GM11168 (cell line): ENCODE measurements around the gene DLK2.
"Not testable (repeated sequence)": the region's sequence is repeated elsewhere in the genome, so short reads cannot be mapped to it uniquely, and the experiment has no call there.

ENCODE experiments used
- in situ Hi-C: fragments of 300-500 bp; cut with MboI; formaldehyde crosslinking; loops from one replicate; pipeline ENCODE4 v1.12.0; 2022; ENCODE audit warnings: low sequenced_read_pairs; ENCODE audit not compliant: unreplicated experiment

DLK2 gene

DNA sequence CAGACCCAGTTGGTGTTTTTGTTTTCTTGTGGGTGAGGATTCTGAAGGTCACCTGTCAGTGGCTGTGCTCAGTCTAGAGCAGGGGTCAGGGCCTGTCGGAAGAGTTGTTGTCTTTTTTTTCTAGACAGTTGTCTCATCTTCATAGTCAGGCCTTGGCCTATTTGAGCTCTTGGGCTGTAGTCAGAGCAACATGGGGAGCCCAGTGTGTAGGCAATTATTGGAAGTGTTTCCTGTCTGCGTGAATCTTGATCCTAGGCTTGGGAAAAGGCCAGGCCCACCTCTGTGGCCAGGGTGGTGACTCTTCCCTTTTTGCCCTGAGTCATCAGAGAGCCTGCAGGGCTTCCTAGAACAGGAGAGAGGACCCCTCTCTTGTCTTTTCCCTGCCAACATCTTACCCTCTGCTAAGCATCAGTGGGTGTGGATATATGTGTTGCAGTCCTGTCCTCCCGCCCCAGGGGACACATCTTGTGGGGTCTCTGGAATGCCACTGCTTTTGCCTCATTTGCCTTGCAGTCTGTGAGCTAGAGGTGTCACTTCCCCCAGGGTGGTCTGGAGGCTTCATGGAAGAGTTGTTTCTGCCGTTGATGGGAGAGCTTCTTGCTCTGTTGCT is 33.4 kb upstream of the DLK2 start:
- in situ Hi-C loops = no loop called here

DNA sequence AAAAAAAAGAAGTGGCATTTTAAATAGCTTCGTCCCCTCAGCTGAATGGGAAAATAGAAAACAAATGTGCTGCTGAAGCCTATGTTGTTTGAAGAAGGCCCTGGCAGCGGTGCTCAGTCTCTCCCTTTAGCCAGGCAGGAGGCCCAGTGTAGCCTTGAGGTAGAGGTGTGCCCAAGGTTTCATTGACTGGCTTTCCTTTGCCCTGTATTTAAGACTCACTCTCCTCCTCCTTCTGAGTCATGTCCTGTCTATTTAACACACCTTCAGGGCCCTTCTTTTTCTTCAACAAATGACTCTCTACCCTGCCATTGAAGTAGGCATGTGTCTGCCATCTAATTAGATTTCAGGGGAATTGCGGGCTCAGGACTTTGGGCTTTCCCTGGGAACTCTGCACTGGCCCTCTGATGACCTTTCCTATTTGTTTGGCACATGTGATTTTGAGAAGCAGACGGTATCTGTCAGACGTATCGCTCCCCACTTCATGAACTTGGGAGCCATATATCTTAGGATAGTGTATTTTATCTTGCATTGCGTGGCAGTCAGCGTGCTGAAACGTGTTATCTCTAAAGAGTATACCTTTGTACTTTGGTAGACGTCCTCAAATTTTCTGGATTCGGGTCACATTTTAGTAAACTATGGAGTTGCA is 26.4 kb upstream of the DLK2 start:
- in situ Hi-C loops = no loop called here

DNA sequence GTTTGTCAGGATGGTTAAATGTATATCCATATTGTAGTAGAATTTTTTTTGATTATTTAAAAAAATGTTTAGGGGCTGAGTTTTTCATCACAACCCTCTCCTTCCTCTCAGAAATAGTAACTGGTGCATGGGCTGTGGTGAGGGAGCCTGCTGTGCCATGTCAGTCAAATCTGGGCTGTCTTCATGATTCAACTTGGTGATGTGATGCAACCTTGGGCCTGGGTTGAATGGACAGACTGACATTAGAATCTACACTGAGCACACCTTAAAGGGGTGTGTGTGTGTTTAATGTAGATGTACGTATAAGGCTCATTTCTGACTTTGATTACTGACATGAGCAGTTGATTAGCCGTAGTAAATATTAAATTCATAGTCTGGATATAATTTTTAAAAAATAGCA is 25.7 kb upstream of the DLK2 start:
- in situ Hi-C loops = no loop called here

DNA sequence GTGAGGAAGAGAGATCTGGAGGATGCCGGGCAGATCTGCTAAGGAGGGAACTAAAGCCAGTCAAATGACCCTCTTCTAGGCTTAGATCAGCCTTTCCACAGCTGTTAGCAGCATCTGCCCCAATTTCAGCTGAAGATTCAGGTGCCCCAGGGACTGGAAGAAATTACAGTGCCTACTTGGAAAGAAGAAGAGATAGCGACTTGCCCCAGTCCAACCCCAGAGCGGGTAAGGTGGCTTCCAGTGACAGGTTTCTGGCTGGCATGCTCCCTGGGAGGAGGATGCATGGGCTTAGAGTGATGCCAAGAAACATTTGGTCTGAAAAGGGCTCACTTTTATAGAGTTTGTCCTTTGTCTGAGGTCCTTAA is 22.6 kb upstream of the DLK2 start:
- in situ Hi-C loops = no loop called here

DNA sequence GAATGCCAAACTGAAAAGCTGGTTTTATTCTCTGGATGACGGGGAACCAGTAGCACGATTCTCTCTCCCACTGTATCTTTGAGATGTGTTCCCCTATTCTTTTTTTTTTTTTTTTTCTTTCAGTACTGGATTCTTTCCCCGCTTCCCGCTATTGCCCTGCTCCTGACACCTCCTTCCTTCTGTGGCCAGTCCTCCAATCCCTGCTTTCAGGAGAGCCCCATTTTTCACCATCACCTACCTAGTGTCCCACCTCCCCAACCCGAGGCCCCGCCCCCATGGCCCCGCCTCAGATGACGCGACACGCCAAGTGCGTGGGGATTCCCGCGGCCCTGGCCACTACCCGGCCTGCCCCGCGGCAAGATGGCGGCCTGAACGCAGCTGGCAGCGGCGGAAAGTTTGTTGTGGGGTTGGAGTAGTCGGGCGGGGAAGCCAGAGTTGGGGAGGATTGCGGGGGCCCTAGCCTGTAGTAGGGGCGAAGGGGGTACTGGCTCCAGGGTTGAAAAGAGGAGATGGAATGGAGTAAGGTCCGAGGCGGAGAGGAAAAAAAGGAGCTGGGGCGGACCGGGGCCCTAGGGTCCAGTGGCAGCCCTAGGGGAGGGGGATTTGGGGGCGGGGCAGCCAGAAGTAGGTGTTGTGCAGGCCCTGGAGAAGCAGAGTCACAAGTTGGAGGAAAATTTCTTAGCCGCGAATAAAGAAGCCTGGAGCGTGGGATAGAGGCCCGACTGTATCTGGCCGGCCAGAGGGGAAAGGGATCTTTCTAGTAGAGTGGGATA is 22.1 kb upstream of the DLK2 start, which contains the start of gene TJAP1:
Gene TJAP1, plus strand, starts transcription at position 336 of the 773 bp plus-strand sequence. CDS start 21,432 bp downstream, outside the sequence.
- in situ Hi-C loops = no loop called here

DNA sequence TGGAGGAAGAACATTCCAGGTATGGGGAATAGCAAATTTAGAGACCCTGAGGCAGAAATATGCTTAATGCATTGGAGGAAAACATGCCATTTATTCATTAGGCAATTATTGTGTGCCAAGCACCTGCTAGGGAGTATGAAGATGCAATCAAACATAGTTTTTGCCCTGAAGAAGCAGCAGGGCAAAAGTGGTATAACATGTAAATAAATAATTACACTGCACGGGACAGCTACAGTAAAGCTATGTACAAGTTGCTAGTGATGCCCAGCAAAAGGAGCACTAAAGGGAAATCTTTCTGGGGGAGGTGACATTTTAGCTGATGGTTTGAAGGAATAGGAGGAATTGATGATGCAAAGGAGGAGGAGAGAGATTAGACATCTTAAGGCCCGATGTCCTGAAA is 21.4 kb upstream of the DLK2 start:
- in situ Hi-C loops = no loop called here

DNA sequence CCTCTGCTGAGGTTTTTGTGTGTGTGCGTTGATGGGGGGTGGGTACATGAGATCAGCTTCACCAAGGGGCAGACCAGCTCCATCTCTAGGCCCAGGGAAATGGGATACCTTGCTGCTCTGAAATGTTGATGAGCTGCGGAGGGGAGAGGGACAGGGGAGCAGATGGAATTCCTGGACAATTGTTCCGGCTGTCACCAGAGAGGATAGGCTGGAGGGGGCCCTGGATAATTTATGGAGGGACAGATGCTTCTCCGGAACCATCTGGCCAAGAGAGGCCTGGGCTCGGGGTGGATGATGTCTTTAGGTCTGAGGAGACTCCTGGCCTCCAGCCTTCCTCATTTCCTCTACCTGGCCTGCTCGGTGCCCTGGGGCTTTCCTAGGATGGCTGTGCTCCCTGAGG is 20.2 kb upstream of the DLK2 start:
- in situ Hi-C loops = no loop called here

DNA sequence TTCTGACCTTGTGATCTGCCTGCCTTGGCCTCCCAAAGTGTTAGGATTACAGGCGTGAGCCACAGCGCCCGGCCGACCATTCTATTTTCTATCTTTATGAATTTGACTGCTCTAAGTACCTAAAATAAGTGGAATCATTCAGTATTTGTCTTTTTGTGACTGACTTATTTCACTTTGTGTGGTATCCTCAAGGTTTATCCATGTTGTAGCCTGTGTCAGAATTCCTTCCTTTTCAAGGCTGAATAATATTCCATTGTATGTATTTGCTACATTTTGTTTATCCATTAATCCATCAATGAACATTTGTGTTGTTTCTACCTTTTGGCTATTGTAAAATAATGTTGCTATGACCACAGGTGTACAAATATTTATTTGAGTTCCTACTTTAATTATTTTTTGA is 17.2 kb upstream of the DLK2 start:
- in situ Hi-C loops = no loop called here

DNA sequence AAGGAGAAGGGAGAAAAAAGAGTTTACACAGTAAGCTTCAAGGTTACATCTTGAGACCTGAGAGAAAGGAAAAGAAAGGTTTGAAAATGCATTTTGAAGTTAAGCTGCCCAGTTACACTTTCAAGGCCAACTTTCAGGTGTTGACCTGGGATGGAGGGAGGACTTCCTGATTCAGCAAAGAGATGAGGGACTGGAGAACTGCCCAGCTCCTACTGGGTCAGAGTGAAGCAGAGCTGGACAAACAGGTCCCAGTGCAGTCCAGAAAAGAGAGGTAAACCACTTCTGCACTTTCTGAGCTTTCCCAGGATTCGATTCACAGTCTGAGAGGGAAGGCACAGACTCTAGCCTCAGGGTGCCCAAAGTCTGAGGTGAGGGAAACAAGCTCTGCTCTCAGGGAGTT is 16.1 kb upstream of the DLK2 start:
- in situ Hi-C loops = no loop called here

DNA sequence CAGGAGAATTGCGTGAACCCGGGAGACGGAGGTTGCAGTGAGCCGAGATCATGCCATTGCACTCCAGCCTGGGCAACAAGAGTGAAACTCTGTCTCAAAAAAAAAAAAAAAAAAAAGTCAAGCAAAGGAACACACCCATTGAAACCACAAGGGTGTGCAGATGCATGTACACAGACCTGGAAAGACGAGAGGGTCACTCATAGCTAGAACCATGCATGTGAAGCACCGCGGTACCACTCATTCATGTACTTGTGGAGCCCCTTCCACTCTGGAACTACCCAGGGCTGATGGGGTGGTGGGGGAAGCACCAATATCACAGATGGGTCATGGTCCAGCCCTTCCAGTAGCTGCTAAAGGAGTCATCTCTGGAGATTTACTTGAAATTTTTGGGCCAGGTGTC is 14.6 kb upstream of the DLK2 start:
- in situ Hi-C loops = no loop called here

DNA sequence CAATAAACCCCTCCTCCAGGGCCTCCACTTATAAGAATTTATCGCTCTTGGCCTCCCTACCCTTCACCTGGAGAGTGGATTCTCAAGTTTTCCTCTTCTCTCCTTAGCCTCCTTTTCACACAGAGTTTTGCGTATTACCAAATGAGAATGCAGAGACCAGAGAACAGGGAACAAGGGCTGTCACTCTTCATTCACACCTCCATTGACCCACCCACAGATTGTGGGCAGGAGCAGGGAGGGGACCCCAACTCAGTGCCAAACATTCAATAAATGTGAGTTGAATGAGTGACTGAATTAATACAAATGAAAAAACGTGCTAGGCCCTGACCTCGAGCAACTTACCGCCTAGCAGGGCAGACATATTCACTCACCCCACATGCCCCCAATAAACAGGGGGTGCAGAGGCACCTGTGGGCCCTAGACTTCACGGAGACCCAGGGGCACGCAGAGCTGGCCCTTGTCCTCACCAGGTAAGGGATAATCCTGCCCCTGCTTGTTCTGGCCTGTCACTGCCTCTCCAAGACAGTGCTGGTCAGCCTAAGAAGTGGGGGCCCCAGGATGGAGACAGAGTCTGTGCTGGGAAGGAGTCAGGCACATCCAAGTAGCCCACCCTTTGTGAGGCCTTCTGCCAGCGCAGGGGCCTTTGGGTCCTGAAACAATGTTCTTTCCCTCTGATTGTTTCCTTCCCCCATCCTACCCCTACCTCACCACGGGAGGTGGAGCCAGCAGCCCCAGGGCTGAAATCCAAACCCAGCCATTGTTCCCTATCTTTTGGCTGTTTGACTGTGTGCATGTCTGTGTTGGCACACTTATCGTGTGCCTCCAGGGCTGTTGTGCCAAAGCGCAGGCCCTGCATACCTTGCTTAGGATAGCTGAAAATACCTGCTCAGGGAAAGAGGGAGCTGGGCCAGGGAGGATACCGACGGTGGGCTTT is 13.7 kb upstream of the DLK2 start:
- in situ Hi-C loops = no loop called here

DNA sequence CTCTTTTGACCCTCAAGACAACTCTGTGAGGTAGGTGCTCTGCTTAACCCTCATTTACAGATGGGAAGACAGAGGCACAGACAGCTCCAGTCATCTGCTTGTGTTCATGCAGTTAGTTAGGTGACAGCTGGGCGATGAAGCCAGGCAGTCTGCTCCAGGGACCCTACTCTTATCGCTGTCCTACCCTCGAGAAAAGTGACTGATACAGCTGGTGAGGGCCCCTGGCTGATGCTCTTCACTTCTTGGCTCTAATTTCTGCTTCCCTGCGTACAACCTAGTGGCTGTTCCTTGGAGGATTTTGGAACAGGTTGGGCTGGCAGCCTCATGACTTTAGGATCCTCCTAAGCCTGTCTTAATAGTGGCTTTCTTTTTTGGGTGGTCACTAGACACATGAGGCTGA is 12.9 kb upstream of the DLK2 start:
- in situ Hi-C loops = no loop called here

DNA sequence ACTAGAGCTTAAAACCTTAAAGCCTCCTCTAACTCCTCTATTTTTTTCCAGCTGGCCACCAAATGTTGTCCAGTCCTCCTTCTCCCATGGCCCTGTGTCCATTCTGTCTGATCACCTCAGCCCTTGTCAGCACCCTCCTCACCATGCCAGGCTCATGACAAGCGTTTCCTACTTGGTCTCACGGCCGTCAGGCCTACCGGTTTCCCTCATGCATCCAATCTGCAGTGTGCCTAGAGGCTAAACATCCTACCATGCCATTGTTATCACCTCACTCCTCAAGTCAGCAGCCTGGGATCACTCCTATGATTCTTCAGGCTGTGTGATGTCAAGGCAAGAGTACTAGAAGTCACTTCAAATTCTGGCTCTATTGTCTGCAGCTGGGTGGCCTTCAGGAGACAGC is 12.4 kb upstream of the DLK2 start:
- in situ Hi-C loops = no loop called here

DNA sequence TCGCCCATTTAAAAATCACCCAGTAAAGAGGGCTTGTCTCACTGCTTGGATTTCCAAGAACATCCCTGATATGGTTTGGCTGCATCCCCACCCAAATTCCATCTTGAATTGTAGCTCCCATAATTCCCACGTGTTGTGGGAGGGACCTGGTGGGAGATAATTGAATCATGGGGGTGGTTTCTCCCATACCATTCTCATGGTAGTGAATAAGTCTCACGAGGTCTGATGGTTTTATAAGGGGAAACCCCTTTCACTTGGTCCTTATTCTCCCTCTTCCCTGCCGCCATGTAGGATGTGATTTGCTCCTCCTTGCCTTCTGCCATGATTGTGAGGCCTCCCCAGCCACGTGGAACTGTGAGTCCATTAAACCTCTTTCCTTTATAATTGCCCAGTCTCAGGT is 11.9 kb upstream of the DLK2 start:
- in situ Hi-C loops = not testable (repeated sequence)

DNA sequence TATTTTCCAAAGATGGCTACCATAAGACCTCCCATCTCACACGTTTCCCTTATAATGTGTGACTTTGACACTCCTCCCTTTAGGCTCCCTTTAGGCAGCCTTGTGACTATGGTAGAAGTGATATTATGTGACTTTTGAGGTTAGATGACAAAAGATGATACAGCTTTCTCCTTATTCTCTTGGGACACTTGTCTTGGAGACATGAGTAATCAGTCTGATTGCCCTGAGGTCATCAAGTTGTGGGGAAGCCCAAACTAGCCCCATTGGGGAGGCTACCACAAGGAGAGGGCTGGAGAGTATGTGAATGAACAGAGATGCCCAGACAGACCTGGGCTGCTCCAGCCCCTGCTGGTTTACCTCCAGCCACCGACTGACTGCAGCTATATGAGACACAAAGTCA is 10.6 kb upstream of the DLK2 start:
- in situ Hi-C loops = no loop called here

DNA sequence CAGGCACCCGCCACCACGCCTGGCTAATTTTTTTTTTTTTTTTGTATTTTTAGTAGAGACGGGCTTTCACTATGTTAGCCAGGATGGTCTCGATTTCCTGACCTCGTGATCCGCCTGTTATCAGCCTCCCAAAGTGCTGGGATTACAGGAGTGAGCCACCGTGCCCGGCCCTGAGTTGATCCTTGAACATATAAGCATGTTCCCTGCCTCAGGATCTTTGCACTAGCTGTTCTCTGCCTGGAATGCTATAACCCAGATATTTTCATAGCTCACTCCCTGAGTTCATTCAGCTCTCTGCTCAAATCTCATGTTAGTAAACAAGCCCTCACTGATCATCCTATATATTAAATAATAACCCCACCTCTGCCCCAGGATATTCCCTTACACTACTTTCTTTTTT is 9.0 kb upstream of the DLK2 start:
- in situ Hi-C loops = no loop called here

DNA sequence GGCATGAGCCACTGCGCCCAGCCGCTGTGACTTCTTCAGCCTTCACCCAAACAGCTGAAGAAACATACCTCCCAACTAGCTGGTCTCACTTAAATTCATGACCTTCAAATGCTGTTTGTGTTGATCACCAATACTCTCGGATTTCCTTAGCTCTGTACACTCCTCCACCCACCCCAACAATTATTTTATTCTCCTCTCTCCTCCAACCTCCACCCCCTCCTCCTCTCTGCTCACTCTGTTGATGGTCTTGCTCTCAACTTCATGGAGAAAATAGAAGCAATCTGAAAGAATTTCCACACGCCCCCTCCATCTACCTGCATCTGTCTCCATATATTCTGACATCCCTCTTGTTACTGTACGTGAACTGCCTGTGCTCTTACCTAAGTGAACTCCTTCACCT is 6.6 kb upstream of the DLK2 start:
- in situ Hi-C loops = no loop called here

DNA sequence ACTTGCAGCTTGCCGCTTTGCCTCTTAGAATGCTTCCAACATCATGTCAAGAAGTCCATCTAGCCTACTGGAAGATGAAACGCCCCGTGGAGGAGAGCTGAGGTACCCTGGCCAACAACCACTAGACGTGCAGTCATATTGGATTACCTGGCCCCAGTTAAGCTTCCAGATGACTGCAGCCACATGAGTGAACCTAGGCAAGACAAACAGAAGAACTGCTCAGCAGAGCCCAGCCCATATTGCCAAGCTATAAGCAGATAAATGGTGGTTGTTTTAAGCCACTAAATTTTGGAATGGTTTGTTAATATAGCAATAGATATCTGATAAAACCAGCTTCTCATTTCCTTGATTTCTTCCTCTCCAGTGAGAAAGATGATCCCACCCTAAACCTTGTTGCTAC is 4.7 kb upstream of the DLK2 start:
- in situ Hi-C loops = no loop called here

DNA sequence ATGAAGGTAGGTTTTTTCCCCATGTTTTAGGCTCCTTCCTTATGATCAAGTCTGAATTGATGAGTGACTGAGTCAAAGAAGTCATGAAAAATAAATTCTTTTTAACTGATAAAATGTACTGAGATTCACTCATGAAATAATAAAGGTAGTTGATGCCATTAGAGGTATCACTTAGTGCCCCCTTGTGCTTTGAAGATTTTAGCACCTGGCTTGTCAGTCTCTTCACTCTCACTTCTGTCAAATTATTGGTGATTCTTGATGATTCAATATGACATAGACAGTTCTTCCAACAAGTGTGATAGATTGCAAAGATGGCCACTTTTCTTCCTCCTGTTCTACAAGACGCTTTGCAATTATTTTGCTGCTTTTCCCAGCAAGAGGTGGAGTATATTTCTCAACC is 4.2 kb upstream of the DLK2 start:
- in situ Hi-C loops = no loop called here

DNA sequence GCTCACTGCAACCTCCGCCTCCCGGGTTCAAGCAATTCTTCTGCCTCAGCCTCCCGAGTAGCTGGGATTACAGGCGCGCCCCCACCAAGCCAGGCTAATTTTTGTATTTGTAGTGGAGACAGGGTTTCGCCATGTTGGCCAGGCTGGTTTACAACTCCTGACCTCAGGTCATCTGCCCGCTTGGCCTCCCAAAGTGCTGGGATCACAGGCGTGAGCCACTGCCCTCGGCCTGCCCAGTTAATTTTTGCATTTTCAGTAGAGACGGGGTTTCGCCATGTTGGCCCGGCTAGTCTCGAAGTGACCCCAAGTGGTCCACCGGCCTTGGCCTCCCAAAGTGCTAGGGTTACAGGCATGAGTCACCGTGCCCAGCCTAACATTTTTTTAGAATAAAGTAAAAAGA is 2.8 kb upstream of the DLK2 start:
- in situ Hi-C loops = not testable (repeated sequence)

DNA sequence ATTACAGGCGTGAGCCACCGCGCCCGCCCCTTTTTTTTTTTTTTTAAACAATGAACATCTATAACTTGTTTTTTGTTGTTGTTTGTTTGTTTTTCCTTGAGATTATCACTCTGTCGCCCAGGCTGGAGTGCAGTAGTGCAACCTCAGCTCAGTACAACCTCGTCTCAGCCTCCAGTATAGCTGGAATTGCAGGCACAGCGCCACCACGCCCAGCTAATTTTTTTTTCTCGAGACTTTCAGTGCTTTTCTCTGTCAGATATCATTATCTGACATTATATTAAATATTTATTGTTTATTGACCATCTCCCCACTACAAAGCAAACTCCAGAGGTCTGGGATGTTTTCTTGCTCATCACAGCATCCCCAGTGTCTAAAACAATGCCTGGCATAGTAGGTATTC is 2.3 kb upstream of the DLK2 start:
- in situ Hi-C loops = no loop called here
